ENCODE results near the gene CDK8. TPM values are rescaled to one million over a fixed set of nuclear protein-coding genes. Genes with fewer than 3 reads are reported as not detected.

CDK8 gene
- total RNA-seq, 1 experiment from 2014 or later: 16.5 TPM

GRCh38 chr13:26382835-26383234, 128.9 kb downstream of the CDK8 start:
- DNase-seq (ENCODE audit: low read depth): no peak

- DNase-seq (ENCODE audit: low read depth): no peak
Measured at GRCh38 chr13:26384587-26384986, 130.7 kb downstream of the CDK8 start.

GRCh38 chr13:26386026-26386425, 132.1 kb downstream of the CDK8 start:
- no peak for DNase-seq (ENCODE audit: low read depth)

- no peak for DNase-seq (ENCODE audit: low read depth)
Measured at GRCh38 chr13:26390203-26390602, 136.3 kb downstream of the CDK8 start.

- no peak for DNase-seq (ENCODE audit: low read depth)
Measured at GRCh38 chr13:26400545-26400944, 146.6 kb downstream of the CDK8 start.

- DNase-seq (ENCODE audit: low read depth): no peak
Measured at GRCh38 chr13:26401069-26401468, 147.1 kb downstream of the CDK8 start.

- DNase-seq (ENCODE audit: low read depth): no peak
Measured at GRCh38 chr13:26401578-26402021, 147.7 kb downstream of the CDK8 start.

- no peak for DNase-seq (ENCODE audit: low read depth)
Measured at GRCh38 chr13:26406791-26407190, 152.9 kb downstream of the CDK8 start.

- DNase-seq (ENCODE audit: low read depth): no peak
Measured at GRCh38 chr13:26411206-26411605, 157.3 kb downstream of the CDK8 start.

- no peak for DNase-seq (ENCODE audit: low read depth)
Measured at GRCh38 chr13:26412263-26412662, 158.3 kb downstream of the CDK8 start.

- DNase-seq (ENCODE audit: low read depth): no peak
Measured at GRCh38 chr13:26412936-26413716, 159.2 kb downstream of the CDK8 start.

GRCh38 chr13:26420282-26420960, 166.5 kb downstream of the CDK8 start:
- no peak for DNase-seq (ENCODE audit: low read depth)

- no peak for DNase-seq (ENCODE audit: low read depth)
Measured at GRCh38 chr13:26422036-26422435, 168.1 kb downstream of the CDK8 start.

- no peak for DNase-seq (ENCODE audit: low read depth)
Measured at GRCh38 chr13:26423629-26424028, 169.7 kb downstream of the CDK8 start.

- no peak for DNase-seq (ENCODE audit: low read depth)
Measured at GRCh38 chr13:26424181-26424580, 170.3 kb downstream of the CDK8 start.

GRCh38 chr13:26425443-26426358, 171.8 kb downstream of the CDK8 start:
- no peak for DNase-seq (ENCODE audit: low read depth)

GRCh38 chr13:26433776-26434175, 179.8 kb downstream of the CDK8 start:
- DNase-seq (ENCODE audit: low read depth): no peak

- DNase-seq (ENCODE audit: low read depth): no peak
Measured at GRCh38 chr13:26435171-26435570, 181.2 kb downstream of the CDK8 start.

- DNase-seq (ENCODE audit: low read depth): no peak
Measured at GRCh38 chr13:26435646-26436045, 181.7 kb downstream of the CDK8 start.

GRCh38 chr13:26436914-26437313, 183.0 kb downstream of the CDK8 start:
- no peak for DNase-seq (ENCODE audit: low read depth)

GRCh38 chr13:26440111-26440510, 186.2 kb downstream of the CDK8 start:
- DNase-seq (ENCODE audit: low read depth): no peak

GRCh38 chr13:26441476-26441875, 187.5 kb downstream of the CDK8 start:
- DNase-seq (ENCODE audit: low read depth): no peak

Data from Daoy (cell line).